LNCAP (cell line): Measurements from ENCODE around the gene FBXW2.

Experiments
- CTCF ChIP-seq: fragments of 450-650 bp; IDR thresholded peaks from 2 replicates; pipeline ENCODE4 v1.5.1; 2017; ENCODE audit warnings: mild to moderate bottlenecking

FBXW2 gene

GRCh38 chr9:120792898-120793765, at the start of gene FBXW2:
Gene FBXW2 (minus strand): TSS chr9:120793416. CDS start chr9:120788258, 5,158 bp downstream.
- no peak for TF ChIP-seq CTCF

DNA sequence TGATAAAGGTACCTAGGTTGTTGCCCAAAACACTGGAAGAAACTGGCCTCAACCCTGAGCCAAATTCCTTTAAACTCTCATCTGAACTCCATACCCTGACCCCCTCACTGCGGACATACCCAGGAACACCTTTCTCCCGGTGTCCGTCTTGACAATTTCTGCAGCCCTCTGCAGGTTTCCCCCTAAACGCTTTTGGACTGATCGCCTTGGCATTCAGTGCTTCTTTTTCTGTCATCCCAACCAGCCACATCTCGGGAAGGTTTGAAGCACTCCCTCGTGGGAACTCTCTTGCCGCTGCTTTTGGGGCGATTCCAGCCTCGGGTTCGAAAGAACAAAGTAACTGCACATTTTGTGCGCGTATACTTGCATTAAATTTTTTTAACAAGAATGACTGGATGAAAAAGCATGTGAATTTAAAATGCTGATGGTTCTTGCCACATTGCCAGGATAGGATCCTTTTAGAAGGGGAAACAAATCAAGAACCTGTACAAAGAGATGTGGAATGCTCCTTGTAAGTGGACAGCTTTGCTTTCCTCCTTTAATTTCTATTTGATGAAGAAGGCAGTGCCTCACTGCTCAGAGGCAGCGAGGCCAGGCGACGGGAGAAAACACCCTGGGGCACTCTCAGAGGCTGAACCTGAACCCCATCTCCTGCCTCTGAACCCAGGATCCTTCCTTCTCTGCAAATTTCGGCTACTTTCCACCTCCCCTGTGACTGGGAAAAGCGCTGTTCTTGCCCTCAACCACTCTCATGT, 48.9 kb upstream of the FBXW2 start:
- TF ChIP-seq CTCF = no peak

DNA sequence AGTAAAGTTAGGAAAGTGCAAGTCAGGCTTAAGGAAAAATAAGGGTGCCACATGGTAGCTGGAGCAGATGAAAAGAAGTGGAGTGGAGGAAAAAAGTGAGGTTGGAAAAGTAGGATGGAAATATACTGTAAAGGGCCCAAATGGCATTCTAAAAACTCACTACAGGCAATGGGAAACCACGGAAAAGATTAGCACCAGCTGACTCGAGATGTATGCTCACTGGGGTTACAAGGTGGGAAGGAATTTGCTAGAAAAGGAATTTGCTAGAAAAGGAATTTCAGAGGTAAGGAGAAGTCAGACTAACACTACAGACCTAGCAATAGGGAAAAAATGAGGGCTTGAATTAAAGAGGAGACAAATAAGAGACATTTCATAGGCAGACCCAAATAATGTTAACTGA, 45.9 kb upstream of the FBXW2 start:
- TF ChIP-seq CTCF = no peak

- TF ChIP-seq CTCF = no peak
Observed at GRCh38 chr9:120837921-120838320, 44.7 kb upstream of the FBXW2 start.

GRCh38 chr9:120833325-120833724, 40.1 kb upstream of the FBXW2 start:
- no peak for TF ChIP-seq CTCF

GRCh38 chr9:120832807-120833206, 39.6 kb upstream of the FBXW2 start:
- no peak for TF ChIP-seq CTCF

DNA sequence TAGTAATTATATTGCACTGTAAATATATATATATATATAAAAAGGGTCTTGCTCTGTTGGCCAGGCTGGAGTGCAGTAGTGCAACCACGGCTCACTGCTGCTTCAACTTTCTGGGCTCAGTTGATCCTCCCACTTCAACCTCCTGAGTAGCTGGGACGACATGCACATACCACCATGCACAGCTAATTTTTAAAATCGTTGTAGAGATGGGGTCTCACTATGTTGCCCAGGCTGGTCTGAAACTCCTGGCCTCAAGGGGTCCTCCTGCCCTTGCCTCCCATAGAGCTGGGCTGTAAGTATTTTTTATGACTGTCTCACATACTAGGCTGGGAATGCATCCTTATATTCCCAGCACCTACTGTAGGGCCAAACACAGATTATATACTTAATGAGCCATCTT, 37.6 kb upstream of the FBXW2 start:
- no peak for TF ChIP-seq CTCF
